GM21619 (cell line): ENCODE data around the gene ACTMAP.
A peak's percentile ranks its signal among the peaks of the same experiment; 100 is the strongest.

ENCODE experiments used
- ATAC-seq: cut with Tn5 transposase; IDR thresholded peaks from one replicate; pipeline ENCODE4 v1.9.1; 2021; ENCODE audit not compliant: unreplicated experiment

Gene ACTMAP

GRCh38 chr19:40721936-40722661 lies 28.2 kb downstream of the ACTMAP start:
- ATAC-seq, result no peak

GRCh38 chr19:40721140-40721486 lies 29.2 kb downstream of the ACTMAP start:
- no peak for ATAC-seq

GRCh38 chr19:40719414-40719894 lies 30.8 kb downstream of the ACTMAP start:
- ATAC-seq, result no peak

- ATAC-seq, result no peak
Measured at GRCh38 chr19:40718774-40719391, 31.4 kb downstream of the ACTMAP start.

GRCh38 chr19:40717880-40718773 lies 32.1 kb downstream of the ACTMAP start:
- no peak for ATAC-seq

- peak; percentile 3 for ATAC-seq
Measured at GRCh38 chr19:40717325-40717879, 32.9 kb downstream of the ACTMAP start.

- ATAC-seq, result peak; percentile 62
Measured at GRCh38 chr19:40716482-40717324, 33.6 kb downstream of the ACTMAP start, which contains the start of the genes COQ8B and ITPKC. TSS of gene COQ8B (minus strand) at chr19:40716886. CDS start at chr19:40714632, 2,254 bp downstream. TSS of gene ITPKC (plus strand) at chr19:40717112. CDS start at chr19:40717136, 24 bp downstream.

- no peak for ATAC-seq
Measured at GRCh38 chr19:40716031-40716481, 34.2 kb downstream of the ACTMAP start.

GRCh38 chr19:40714441-40715299 lies 35.6 kb downstream of the ACTMAP start:
- peak; percentile 39 for ATAC-seq

GRCh38 chr19:40713939-40714338 lies 36.3 kb downstream of the ACTMAP start:
- no peak for ATAC-seq

- no peak for ATAC-seq
Measured at GRCh38 chr19:40709817-40710216, 40.5 kb downstream of the ACTMAP start.

- ATAC-seq, result no peak
Measured at GRCh38 chr19:40707615-40708014, 42.7 kb downstream of the ACTMAP start.

- no peak for ATAC-seq
Measured at GRCh38 chr19:40705950-40706619, 44.2 kb downstream of the ACTMAP start.

GRCh38 chr19:40705362-40705651 lies 45.0 kb downstream of the ACTMAP start:
- no peak for ATAC-seq

GRCh38 chr19:40704491-40705361 lies 45.6 kb downstream of the ACTMAP start:
- ATAC-seq, result no peak

GRCh38 chr19:40703029-40703755 lies 47.1 kb downstream of the ACTMAP start:
- no peak for ATAC-seq

GRCh38 chr19:40702337-40703012 lies 47.8 kb downstream of the ACTMAP start:
- no peak for ATAC-seq
